ENCODE measurements around the gene LYZL4. TPM values are rescaled to one million over a fixed set of nuclear protein-coding genes. Genes with fewer than 3 reads are reported as not detected.
A peak's percentile ranks its signal among the peaks of the same experiment; 100 is the strongest.

The LYZL4 gene
- total and polyA plus RNA-seq, 2 of the 13 experiments (the other 11 are each of a cell fraction or from before 2014, with no cell fraction given): not detected

DNA sequence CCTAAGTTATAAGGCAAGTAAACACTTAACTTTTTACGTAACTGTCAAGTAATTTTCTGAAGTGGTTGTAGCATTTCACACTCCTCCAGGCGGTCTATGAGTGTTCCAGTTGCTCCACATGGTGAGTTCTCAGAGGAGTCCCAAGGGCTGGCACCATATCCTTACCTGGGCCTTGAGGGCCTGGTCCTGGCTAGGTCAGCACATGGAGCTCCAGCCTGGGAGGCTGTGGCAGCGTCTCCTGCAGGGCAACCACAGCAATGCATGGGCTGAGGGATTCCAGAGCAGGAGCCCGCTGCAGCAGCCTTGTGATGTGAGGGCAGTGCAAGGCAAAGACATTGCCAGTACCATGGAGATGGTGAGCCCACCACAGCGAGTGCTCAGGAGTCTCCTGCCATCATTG is 32.2 kb upstream of the LYZL4 start:
- Histone ChIP-seq H3K4me3 (replicated peaks in 1 of 3; ENCODE audit: insufficient read depth in 1 of 3, low read depth in 2 of 3, low read length in 3 of 3) (no peak overlapping the region), H3K27ac (ENCODE audit: extremely low read length, insufficient read depth, low read length) (no peak overlapping the region), H3K4me2 (ENCODE audit: low read depth, low read length) (no peak overlapping the region), H4K20me1 (ENCODE audit: insufficient read depth, low read length) (no peaks in the 10 kb centered on the region), H3K36me3 (replicated peaks in 1 of 2; ENCODE audit: control insufficient read depth in 1 of 2, insufficient read depth in 2 of 2, low read length in 2 of 2) (no peaks in the 10 kb centered on the region), H3K9me3 (ENCODE audit: low read length) (no peaks in the 10 kb centered on the region), H3K4me1 (ENCODE audit: insufficient read depth, low read length) (no peaks in the 10 kb centered on the region), H3K27me3 (ENCODE audit: control insufficient read depth in 1 of 2, insufficient read depth in 2 of 2, low read length in 2 of 2) (no peaks in the 10 kb centered on the region), H3K9ac (ENCODE audit: insufficient read depth, low read depth, low read length) (no peak overlapping the region), H3K79me2 (ENCODE audit: insufficient read depth, low read length) (no peaks in the 10 kb centered on the region), H2AFZ (ENCODE audit: low read length) (no peak overlapping the region)
- TF ChIP-seq ZNF670 (CRISPR knock-in tag; IDR thresholded peaks at IDR 0.05; ENCODE audit: borderline replicate concordance): no peak
- peak; percentile 15; the same call in 1 of the 2 replicates for TF ChIP-seq STAG1 (CRISPR knock-in tag; IDR thresholded peaks at IDR 0.05)
- TF ChIP-seq, protein P1, sequence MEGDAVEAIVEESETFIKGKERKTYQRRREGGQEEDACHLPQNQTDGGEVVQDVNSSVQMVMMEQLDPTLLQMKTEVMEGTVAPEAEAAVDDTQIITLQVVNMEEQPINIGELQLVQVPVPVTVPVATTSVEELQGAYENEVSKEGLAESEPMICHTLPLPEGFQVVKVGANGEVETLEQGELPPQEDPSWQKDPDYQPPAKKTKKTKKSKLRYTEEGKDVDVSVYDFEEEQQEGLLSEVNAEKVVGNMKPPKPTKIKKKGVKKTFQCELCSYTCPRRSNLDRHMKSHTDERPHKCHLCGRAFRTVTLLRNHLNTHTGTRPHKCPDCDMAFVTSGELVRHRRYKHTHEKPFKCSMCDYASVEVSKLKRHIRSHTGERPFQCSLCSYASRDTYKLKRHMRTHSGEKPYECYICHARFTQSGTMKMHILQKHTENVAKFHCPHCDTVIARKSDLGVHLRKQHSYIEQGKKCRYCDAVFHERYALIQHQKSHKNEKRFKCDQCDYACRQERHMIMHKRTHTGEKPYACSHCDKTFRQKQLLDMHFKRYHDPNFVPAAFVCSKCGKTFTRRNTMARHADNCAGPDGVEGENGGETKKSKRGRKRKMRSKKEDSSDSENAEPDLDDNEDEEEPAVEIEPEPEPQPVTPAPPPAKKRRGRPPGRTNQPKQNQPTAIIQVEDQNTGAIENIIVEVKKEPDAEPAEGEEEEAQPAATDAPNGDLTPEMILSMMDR (CRISPR knock-in tag; IDR thresholded peaks at IDR 0.05): peak; percentile 48
- TF ChIP-seq, protein P2, sequence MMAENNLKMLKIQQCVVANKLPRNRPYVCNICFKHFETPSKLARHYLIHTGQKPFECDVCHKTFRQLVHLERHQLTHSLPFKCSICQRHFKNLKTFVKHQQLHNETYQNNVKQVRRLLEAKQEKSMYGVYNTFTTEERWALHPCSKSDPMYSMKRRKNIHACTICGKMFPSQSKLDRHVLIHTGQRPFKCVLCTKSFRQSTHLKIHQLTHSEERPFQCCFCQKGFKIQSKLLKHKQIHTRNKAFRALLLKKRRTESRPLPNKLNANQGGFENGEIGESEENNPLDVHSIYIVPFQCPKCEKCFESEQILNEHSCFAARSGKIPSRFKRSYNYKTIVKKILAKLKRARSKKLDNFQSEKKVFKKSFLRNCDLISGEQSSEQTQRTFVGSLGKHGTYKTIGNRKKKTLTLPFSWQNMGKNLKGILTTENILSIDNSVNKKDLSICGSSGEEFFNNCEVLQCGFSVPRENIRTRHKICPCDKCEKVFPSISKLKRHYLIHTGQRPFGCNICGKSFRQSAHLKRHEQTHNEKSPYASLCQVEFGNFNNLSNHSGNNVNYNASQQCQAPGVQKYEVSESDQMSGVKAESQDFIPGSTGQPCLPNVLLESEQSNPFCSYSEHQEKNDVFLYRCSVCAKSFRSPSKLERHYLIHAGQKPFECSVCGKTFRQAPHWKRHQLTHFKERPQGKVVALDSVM (CRISPR knock-in tag; IDR thresholded peaks at IDR 0.05): no peak
- DNase-seq (ENCODE audit: low spot score) (no peak), ATAC-seq (peak; percentile 23; the same call in 1 of the 3 replicates), FAIRE-seq (no peak)
- intact Hi-C loops (cut with micrococcal nuclease; ENCODE audit: unreplicated experiment): loop anchor here (1.0 to 5.0 kb wide), 3 partner anchors 95 to 212 kb away; no protein-coding TSS in a partner anchor
- in situ Hi-C loops (cut with HindIII; ENCODE audit: extremely low pct_ligation_motif_present, low pct_unique_long_range_greater_than_20kb): loop anchor here (5.0 to 25.0 kb wide), 3 partner anchors 102 to 330 kb away; no protein-coding TSS in a partner anchor
- ChIA-PET CTCF (ENCODE audit: low intra/inter-chr PET ratio, low total read pairs) (interaction anchor here (2.5 to 4.3 kb wide), 2 partner anchors 195 to 212 kb away, joined by 25 to 65 read pairs; no protein-coding TSS in a partner anchor), POLR2A (no interaction called here)
- 74% methylated on average over 2 of the region's 5 CpGs for WGBS (ENCODE audit: low lambda C conversion rate)
- BruUV-seq (replicated peaks): no TSS peak

Measured in HepG2 (cell line).